GM13976 (cell line): ENCODE measurements around the gene C10orf143.

Source experiments
- DNase-seq: peaks from one replicate; pipeline ENCODE4 v3.0.0; 2012; ENCODE audit warnings: low spot score
- CTCF ChIP-seq: IDR thresholded peaks from 2 replicates; pipeline ENCODE4 v1.5.1; 2012; ENCODE audit warnings: borderline replicate concordance, mild to moderate bottlenecking; ENCODE audit not compliant: insufficient read depth; ENCODE audit errors: extremely low read depth, missing control alignments, control extremely low read depth
- in situ Hi-C: fragments of 300-500 bp; cut with MboI; formaldehyde crosslinking; loops from one replicate; pipeline ENCODE4 v1.12.0; 2022; ENCODE audit warnings: low sequenced_read_pairs, mixed read lengths, inconsistent platforms; ENCODE audit not compliant: unreplicated experiment

Gene C10orf143

GRCh38 chr10:130079614-130080460, 30.8 kb downstream of the C10orf143 start:
- no peak for DNase-seq
- no peak for TF ChIP-seq CTCF
- in situ Hi-C loops = no loop called here

GRCh38 chr10:130078120-130078519, 32.5 kb downstream of the C10orf143 start:
- DNase-seq = no peak
- in situ Hi-C loops = no loop called here
- TF ChIP-seq CTCF = no peak

- no peak for DNase-seq
- no peak for TF ChIP-seq CTCF
- in situ Hi-C loops = no loop called here
Measured at GRCh38 chr10:130076681-130077080, 33.9 kb downstream of the C10orf143 start.

- DNase-seq = no peak
- in situ Hi-C loops = no loop called here
- TF ChIP-seq CTCF = no peak
Measured at GRCh38 chr10:130074639-130075038, 36.0 kb downstream of the C10orf143 start.

GRCh38 chr10:130073912-130074311, 36.7 kb downstream of the C10orf143 start:
- in situ Hi-C loops = no loop called here
- no peak for DNase-seq
- TF ChIP-seq CTCF = no peak

- no peak for TF ChIP-seq CTCF
- DNase-seq = no peak
- in situ Hi-C loops = no loop called here
Measured at GRCh38 chr10:130072247-130072646, 38.4 kb downstream of the C10orf143 start.
